Activated T-cell treated with anti-CD3 and anti-CD28 coated beads, Interleukin-2, amount 50 U/mL, for 1 hour (primary cell): ENCODE data around the gene DDX54.
A peak's percentile ranks its signal among the peaks of the same experiment; 100 is the strongest.

Experiments used
- DNase-seq: peaks from one replicate; pipeline ENCODE4 v3.0.0-alpha.2; 2020

Gene DDX54

GRCh38 chr12:113186033-113186365 lies 721 bp upstream of the DDX54 start:
- no peak for DNase-seq

- peak; percentile 89 for DNase-seq
These were observed 438 bp downstream of the DDX54 start for GRCh38 chr12:113184900-113185179.

GRCh38 chr12:113184098-113184899 lies 979 bp downstream of the DDX54 start:
- DNase-seq = no peak

GRCh38 chr12:113183030-113183589 lies 2.2 kb downstream of the DDX54 start:
- no peak for DNase-seq

DNA sequence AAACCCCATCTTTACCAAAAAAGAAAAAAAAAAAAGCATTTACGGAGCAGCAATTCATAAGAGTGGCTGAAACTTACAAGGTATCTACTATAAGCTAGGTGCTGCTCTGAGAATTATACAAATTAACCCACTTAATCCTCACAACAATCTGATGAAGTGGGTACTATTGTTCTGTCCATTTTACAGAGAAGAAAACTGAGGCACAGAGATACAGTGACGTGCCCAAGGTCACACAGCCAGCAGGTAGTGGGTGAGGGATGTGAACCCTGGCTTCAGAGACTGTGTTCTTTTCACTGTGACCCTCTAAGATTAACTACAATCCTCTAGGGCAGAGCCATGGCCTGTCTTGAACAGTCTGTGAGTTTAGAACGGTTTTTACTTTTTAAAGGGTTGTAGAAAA lies 3.3 kb downstream of the DDX54 start:
- no peak for DNase-seq

DNA sequence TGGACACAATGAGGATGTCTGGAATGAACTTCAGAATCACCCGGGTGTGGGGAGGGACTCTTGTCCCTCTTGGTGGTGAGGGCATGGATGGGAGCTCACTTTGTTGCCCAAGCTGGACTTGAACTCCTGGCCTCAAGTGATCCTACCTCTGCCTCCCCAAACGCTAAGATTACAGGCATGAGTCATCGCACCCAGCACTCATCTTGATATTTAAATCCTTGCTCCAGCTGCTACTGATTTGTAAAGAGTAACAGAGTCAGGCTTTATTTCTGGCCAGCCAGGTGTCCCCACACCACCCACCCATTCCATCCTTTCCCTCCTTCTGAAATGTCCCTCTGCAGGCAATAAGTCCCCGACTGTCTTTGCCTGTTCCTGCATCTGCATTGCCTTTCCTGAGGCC lies 4.9 kb downstream of the DDX54 start:
- no peak for DNase-seq

DNA sequence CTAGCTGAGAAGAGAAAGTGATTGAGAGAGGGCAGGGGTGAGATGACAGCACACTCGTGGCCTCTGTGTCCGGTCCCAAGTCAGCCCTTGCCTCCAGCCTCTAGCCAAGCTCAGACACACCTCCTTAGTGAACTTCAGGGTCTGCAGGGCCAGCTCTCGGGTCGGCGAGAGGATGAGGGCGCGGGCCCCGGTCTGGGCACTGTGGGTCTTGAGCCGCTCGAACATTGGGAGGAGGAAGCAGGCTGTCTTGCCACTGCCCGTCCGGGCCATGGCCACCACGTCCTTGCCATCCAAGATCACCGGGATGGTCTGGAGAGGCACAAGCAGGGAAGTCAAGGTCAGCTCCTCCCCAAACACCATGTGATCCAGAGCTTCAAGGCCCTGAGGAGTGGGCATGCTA lies 6.3 kb downstream of the DDX54 start:
- DNase-seq = no peak

GRCh38 chr12:113174461-113175384 lies 10.6 kb downstream of the DDX54 start:
- peak; percentile 83 for DNase-seq

DNA sequence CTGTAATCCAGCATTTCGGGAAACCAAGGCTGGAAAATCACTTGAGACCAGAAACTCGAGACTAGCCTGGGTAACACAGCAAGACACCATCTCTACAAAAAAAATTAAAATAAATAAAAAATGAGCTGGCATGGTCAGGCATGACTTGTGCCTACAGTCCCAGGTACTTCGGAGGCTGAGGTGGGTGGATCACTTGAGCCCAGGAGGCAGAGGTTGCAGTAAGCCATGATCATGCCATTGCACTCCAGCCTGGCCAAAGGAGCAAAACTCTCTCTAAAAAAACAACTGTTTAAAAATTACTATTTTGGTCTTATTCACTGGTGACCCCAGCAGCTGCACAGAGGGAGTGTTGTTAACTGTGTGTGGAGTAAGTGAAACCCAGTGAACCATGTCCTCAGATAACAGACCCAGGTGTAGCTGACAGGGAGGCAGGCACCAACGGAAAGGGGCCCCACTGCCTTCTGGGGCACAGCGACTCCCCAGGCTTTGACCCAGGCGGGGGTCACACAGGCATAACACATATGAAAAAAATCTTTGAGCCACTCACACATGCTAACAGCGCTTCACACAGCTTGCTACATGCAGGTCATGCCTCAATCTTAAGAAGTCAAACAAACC lies 12.1 kb downstream of the DDX54 start:
- DNase-seq = no peak

GRCh38 chr12:113172185-113172584 lies 13.1 kb downstream of the DDX54 start:
- no peak for DNase-seq

DNA sequence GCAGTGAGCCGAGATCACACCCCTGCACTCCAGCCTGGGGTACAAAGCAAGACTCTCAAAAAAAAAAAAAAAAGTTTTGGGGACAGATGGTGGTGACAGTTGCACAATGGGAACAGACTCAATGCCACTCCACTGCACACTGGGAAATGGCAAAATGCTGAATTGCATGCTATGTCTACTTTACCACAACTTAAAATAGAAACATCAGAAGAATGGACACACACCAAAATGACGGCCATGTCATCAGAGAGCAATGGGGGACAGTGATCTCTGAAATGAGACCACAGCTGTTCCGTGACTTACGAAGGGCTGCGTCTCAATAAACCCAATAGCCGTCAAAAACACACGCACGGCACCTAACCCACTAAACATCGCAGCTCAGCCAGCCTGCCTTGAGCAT lies 13.7 kb downstream of the DDX54 start:
- DNase-seq = no peak

- no peak for DNase-seq
These were observed 14.4 kb downstream of the DDX54 start for GRCh38 chr12:113170926-113171325.

- no peak for DNase-seq
These were observed 14.8 kb downstream of the DDX54 start for GRCh38 chr12:113170457-113170856.

DNA sequence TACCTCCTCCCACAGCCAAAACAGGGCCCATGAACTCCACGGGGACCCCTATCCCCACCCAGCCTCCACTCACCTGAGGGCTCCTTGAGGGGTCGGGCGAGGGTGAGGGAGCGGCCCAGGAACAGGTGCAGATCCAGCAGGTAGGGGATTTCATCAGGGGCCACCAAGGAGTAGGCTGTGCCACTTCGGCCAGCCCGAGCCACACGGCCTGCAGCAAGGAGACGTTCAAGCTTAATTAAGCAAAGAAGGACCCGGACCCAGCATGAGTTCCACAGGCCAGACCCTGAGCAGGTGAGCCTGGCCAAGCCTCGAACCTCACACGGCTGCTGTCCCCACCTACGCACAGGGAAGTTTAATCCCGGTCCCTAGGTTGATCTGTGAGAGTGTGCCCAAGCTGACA lies 15.6 kb downstream of the DDX54 start:
- no peak for DNase-seq

DNA sequence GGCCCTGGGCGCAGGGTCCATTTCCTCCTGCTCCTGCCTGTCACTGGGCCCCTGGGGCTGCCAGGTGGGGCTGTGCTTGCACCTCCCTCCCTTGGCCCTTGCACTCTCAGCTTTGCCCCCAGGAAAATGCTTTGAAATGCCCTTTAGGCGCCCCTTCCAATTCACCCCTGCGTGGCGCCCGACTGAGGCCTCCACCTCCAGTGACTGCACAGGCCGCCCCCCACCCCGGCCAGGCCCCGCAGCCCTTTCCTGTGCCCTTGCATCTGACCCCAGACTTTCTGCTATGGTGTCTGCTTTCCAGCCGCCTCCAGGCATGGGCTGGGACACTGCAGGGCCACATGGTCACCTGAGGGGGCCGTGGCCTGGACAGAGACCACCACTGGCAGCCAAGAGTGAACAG lies 17.4 kb downstream of the DDX54 start:
- DNase-seq = no peak

DNA sequence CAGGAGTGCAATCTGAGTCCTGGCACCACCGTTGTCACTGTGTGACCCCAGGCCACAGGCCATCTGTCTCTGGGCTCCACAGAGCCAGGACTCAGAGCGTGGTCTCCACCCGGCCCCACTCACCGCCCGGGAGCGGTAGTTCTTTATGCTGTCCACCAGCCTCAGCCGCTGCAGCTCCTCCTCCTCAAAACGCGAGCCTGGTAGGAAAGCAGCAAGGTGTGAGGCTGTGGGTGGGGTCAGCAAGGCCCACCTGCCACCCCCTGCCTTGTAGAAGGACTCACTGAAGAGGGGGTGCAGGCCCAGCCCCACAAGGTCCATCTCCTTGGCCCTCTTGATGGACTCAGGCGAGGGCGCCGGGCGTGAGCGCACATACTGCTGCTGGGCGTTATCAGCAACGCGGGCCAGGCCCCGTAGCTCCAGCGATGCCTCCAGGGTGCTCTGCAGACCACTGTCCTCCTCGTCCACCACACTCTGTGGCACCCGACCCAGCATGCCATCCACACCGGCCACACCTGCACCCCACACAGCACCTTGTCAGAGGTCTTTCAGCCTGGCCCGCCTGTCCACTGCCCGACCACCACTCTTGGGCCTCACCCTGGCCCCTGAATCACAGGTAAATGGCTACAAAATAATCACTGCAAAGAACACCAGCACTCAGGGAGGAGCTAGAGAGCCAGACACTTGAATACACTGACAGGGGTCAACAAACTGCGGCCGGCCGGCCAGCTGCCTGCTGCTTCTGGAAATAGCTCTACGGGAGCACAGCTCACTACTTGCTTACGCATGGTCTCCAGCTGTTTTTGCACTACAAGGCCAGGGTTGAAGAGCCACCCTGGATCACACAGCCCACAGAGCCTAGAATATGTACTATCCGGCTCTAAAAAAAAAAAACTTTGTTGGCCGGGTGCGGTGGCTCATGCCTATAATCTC lies 19.5 kb downstream of the DDX54 start:
- no peak for DNase-seq

GRCh38 chr12:113164014-113164413 lies 21.3 kb downstream of the DDX54 start:
- DNase-seq = no peak

DNA sequence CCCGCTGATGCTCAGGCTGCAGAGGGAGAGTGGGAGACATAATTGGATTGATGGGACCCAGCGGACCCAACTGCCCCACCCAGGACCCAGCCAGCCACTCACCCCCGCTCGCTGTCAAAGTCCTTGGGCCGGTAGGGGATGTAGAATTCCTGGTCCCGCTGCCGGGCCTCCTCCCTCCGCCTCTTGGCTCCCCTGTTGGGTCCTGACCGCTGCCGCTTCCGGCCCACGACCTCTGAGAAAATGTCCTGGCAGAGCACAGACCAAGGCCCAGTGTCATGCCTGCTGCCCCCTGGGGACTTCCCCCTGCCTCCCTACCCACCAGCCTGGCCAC lies 22.3 kb downstream of the DDX54 start:
- no peak for DNase-seq

GRCh38 chr12:113162102-113163029 lies 22.9 kb downstream of the DDX54 start:
- DNase-seq = no peak

- DNase-seq = no peak
These were observed 23.8 kb downstream of the DDX54 start for GRCh38 chr12:113161415-113162016.

DNA sequence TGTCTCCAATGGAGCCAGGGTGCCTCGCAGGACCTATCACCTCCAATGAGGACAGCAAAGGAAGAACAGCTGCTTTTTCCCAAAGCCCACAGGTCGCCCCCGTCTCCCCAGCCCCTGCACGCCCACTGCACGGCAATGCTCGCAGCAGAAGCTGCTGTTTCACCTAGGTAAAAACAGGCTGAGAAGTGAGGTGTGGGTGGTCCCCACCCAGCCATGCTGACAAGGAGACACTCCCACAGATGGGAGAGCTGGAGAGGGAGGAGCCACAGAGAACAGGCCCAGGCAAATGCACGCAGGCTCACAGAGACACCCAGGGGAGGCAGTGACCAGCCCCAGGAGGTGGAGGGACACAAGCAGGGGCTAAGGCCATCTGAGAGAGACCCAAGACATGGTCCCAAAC lies 25.3 kb downstream of the DDX54 start:
- no peak for DNase-seq
